Trophoblast cell (in vitro differentiated cells and primary cell): ENCODE data around the gene CRABP2.

Experiments used
- DNase-seq, 2 donors: peaks; one replicate each; pipeline ENCODE4 v3.0.0-alpha.2; 2016
- H2AFZ ChIP-seq: 2 replicates; pipeline ENCODE4 v1.6.1; 2013; ENCODE audit warnings: low read length, moderate library complexity, mild to moderate bottlenecking; ENCODE audit not compliant: insufficient read depth, poor library complexity
- H2AK5ac ChIP-seq: 2 replicates; pipeline ENCODE4 v1.6.1; 2013; ENCODE audit warnings: mild to moderate bottlenecking, low read length
- H2BK120ac ChIP-seq: 2 replicates; pipeline ENCODE4 v1.6.1; 2013; ENCODE audit warnings: low read length, mild to moderate bottlenecking, moderate library complexity; ENCODE audit not compliant: insufficient read depth, poor library complexity
- H2BK12ac ChIP-seq: 2 replicates; pipeline ENCODE4 v1.6.1; 2013; ENCODE audit warnings: mild to moderate bottlenecking, low read length, moderate library complexity
- H2BK5ac ChIP-seq: 2 replicates; pipeline ENCODE4 v1.6.1; 2013; ENCODE audit warnings: low read length, low read depth, moderate library complexity, mild to moderate bottlenecking; ENCODE audit not compliant: poor library complexity
- H3K14ac ChIP-seq: 2 replicates; pipeline ENCODE4 v1.6.1; 2013; ENCODE audit warnings: mild to moderate bottlenecking, low read length
- H3K18ac ChIP-seq: 2 replicates; pipeline ENCODE4 v1.6.1; 2013; ENCODE audit warnings: mild to moderate bottlenecking, low read length
- H3K23ac ChIP-seq: 2 replicates; pipeline ENCODE4 v1.6.1; 2013; ENCODE audit warnings: low read length
- H3K27ac ChIP-seq: 2 replicates; pipeline ENCODE4 v1.5.1; 2013; ENCODE audit warnings: low read depth, mild to moderate bottlenecking, inconsistent platforms, low read length, moderate library complexity
- H3K27me3 ChIP-seq: 2 replicates; pipeline ENCODE4 v1.6.1; 2013; ENCODE audit warnings: inconsistent platforms, mild to moderate bottlenecking, low read length, moderate library complexity; ENCODE audit not compliant: insufficient read depth
- H3K36me3 ChIP-seq, 2 experiments: 1 replicate in 1 of 2; 2 replicates in 1 of 2; pipeline ENCODE4 v1.6.1; 2013; ENCODE audit warnings: low read length in 2 of 2, mild to moderate bottlenecking in 2 of 2, moderate library complexity in 1 of 2; ENCODE audit not compliant: insufficient read depth in 2 of 2, control insufficient read depth in 1 of 2
- H3K4ac ChIP-seq: 2 replicates; pipeline ENCODE4 v1.6.1; 2013; ENCODE audit warnings: low read depth, mild to moderate bottlenecking, low read length, moderate library complexity
- H3K4me1 ChIP-seq, 2 experiments: 1 replicate in 1 of 2; 2 replicates in 1 of 2; pipeline ENCODE4 v1.6.1; 2013; ENCODE audit warnings: low read length in 2 of 2, mild to moderate bottlenecking in 2 of 2, moderate library complexity in 1 of 2; ENCODE audit not compliant: insufficient read depth in 2 of 2, control insufficient read depth in 1 of 2
- H3K4me2 ChIP-seq: 2 replicates; pipeline ENCODE4 v1.6.1; 2013; ENCODE audit warnings: inconsistent platforms, mild to moderate bottlenecking, low read length, moderate library complexity
- H3K4me3 ChIP-seq: 2 replicates; pipeline ENCODE4 v1.5.1; 2013; ENCODE audit warnings: mild to moderate bottlenecking, low read depth, low read length, inconsistent platforms
- H3K79me1 ChIP-seq: one replicate; pipeline ENCODE4 v1.6.1; 2013; ENCODE audit warnings: low read length
- H3K79me2 ChIP-seq: 2 replicates; pipeline ENCODE4 v1.6.1; 2013; ENCODE audit warnings: low read length, mild to moderate bottlenecking; ENCODE audit not compliant: control insufficient read depth, insufficient read depth, poor library complexity
- H3K9ac ChIP-seq: 2 replicates; pipeline ENCODE4 v1.6.1; 2013; ENCODE audit warnings: mild to moderate bottlenecking, low read length
- H3K9me3 ChIP-seq: 2 replicates; pipeline ENCODE4 v1.6.1; 2013; ENCODE audit warnings: low read depth, mild to moderate bottlenecking, control low read depth, inconsistent platforms, low read length; ENCODE audit not compliant: insufficient read depth
- H4K12ac ChIP-seq: 2 replicates; pipeline ENCODE4 v1.6.1; 2013; ENCODE audit warnings: low read depth, mild to moderate bottlenecking, low read length, moderate library complexity
- H4K8ac ChIP-seq: 2 replicates; pipeline ENCODE4 v1.6.1; 2013; ENCODE audit warnings: low read depth, mild to moderate bottlenecking, low read length, moderate library complexity
- H4K91ac ChIP-seq: one replicate; pipeline ENCODE4 v1.6.1; 2013; ENCODE audit warnings: low read depth, mild to moderate bottlenecking, low read length, moderate library complexity
- WGBS: extraction: QIAGEN DNeasy Blood & Tissue Kit; methylation state at CpG from one replicate; pipeline ENCODE4 v1.1.7; 2013; ENCODE audit warnings: missing lambda C conversion rate; ENCODE audit not compliant: insufficient read length, insufficient coverage; ENCODE audit errors: extremely low coverage; 5-methylcytosine and 5-hydroxymethylcytosine counted together

CRABP2 gene

GRCh38 chr1:156751451-156751756 lies 46.0 kb upstream of the CRABP2 start, which contains the start of gene HDGF:
HDGF (minus strand) TSS chr1:156751675; CDS start chr1:156751429, 246 bp downstream.
- peak within 1 kb of the TSS; percentile 98 for H3K18ac ChIP-seq
- DNase-seq, result no peak
- peak within 1 kb of the TSS; percentile 92 for H3K4me3 ChIP-seq
- peak within 1 kb of the TSS; percentile 99 for H4K12ac ChIP-seq
- peaks cover 5 to 11% of the 10 kb centered on the region in 2 experiments for H3K36me3 ChIP-seq
- H2AFZ ChIP-seq, result peak within 1 kb of the TSS; percentile 97
- peak within 1 kb of the TSS; percentile 100 for H4K8ac ChIP-seq
- peaks cover 2% of the 10 kb centered on the region for H3K9me3 ChIP-seq
- H3K4ac ChIP-seq, result peak within 1 kb of the TSS; percentile 99
- H3K9ac ChIP-seq, result peak within 1 kb of the TSS; percentile 99
- H2BK12ac ChIP-seq, result peak within 1 kb of the TSS; percentile 75
- H2AK5ac ChIP-seq, result peak within 1 kb of the TSS; percentile 94
- peak within 1 kb of the TSS; percentile 99 for H3K14ac ChIP-seq
- H3K27ac ChIP-seq, result peak within 1 kb of the TSS; percentile 84
- peak within 1 kb of the TSS; percentile 99 for H4K91ac ChIP-seq
- peak within 1 kb of the TSS; percentile 93 for H3K4me2 ChIP-seq
- peaks cover 45% of the 10 kb centered on the region for H3K79me1 ChIP-seq
- H3K79me2 ChIP-seq, result peaks cover 51% of the 10 kb centered on the region
- peak within 1 kb of the TSS; percentile 99 for H2BK120ac ChIP-seq
- H2BK5ac ChIP-seq, result peak within 1 kb of the TSS; percentile 98
- peaks cover 31 to 36% of the 10 kb centered on the region in 2 experiments for H3K4me1 ChIP-seq
- H3K23ac ChIP-seq, result no peak within 1 kb of the TSS
- H3K27me3 ChIP-seq, result no peaks in the 10 kb centered on the region
- no CpG with 5 or more reads among the region's 48 CpGs for WGBS

GRCh38 chr1:156750711-156751450 lies 45.5 kb upstream of the CRABP2 start:
- peak overlapping the region; percentile 84 for H3K27ac ChIP-seq
- H3K4ac ChIP-seq, result peak overlapping the region; percentile 99
- H2BK120ac ChIP-seq, result peak overlapping the region; percentile 96
- H4K8ac ChIP-seq, result peak overlapping the region; percentile 89
- peaks cover 48% of the 10 kb centered on the region for H3K79me1 ChIP-seq
- peak overlapping the region; percentile 98 for H2BK5ac ChIP-seq
- H2BK12ac ChIP-seq, result peak overlapping the region; percentile 45
- peak overlapping the region; percentile 71 for H2AFZ ChIP-seq
- no CpG with 5 or more reads among the region's 64 CpGs for WGBS
- peaks cover 54% of the 10 kb centered on the region for H3K79me2 ChIP-seq
- peaks cover 36 to 42% of the 10 kb centered on the region in 2 experiments for H3K4me1 ChIP-seq
- peak; percentile 70 to 85 for DNase-seq
- peak overlapping the region; percentile 99 for H4K91ac ChIP-seq
- H3K9ac ChIP-seq, result peak overlapping the region; percentile 94
- peak overlapping the region; percentile 98 for H3K14ac ChIP-seq
- H3K9me3 ChIP-seq, result peaks cover 2% of the 10 kb centered on the region
- H3K36me3 ChIP-seq, result peaks cover 5 to 11% of the 10 kb centered on the region in 2 experiments
- H3K27me3 ChIP-seq, result no peaks in the 10 kb centered on the region
- H2AK5ac ChIP-seq, result peak overlapping the region; percentile 94
- peak overlapping the region; percentile 93 for H3K4me2 ChIP-seq
- H3K18ac ChIP-seq, result peak overlapping the region; percentile 97
- H3K4me3 ChIP-seq, result peak overlapping the region; percentile 92
- no peak overlapping the region for H3K23ac ChIP-seq
- H4K12ac ChIP-seq, result peak overlapping the region; percentile 88

DNA sequence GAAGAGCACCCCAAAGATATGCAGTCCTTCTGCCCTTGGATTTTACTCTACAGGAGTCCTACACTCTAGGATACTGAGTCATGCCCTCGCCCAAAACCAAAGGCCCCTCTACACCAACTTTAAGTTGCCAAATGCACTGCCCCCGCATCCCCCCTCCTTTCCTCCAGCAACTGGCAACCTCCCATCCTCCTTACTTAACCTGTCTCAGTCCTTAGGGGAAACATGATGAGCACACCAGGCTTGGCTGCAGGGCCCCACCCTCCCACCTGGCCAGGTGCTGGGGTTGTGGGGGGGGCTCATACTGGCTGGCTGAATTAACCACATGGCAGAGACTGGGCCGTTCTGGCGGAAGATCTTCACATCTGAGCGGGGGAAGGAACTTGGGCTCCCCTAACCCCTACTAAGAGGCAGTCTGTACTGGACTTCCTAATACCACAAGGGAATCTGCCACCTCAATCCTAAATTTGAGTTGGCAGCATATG lies 44.8 kb upstream of the CRABP2 start:
- peaks cover 37 to 46% of the 10 kb centered on the region in 2 experiments for H3K4me1 ChIP-seq
- H3K4me2 ChIP-seq, result peak overlapping the region; percentile 93
- H3K14ac ChIP-seq, result peak overlapping the region; percentile 98
- H3K27ac ChIP-seq, result peak overlapping the region; percentile 84
- WGBS, result no CpG with 5 or more reads among the region's 5 CpGs
- peaks cover 2% of the 10 kb centered on the region for H3K9me3 ChIP-seq
- peak overlapping the region; percentile 86 for H3K18ac ChIP-seq
- H2BK120ac ChIP-seq, result peak overlapping the region; percentile 96
- DNase-seq, result peak; percentile 10 to 43
- H4K91ac ChIP-seq, result peak overlapping the region; percentile 99
- H3K79me1 ChIP-seq, result peaks cover 48% of the 10 kb centered on the region
- H4K8ac ChIP-seq, result peak overlapping the region; percentile 89
- H3K9ac ChIP-seq, result peak overlapping the region; percentile 94
- H3K4me3 ChIP-seq, result peak overlapping the region; percentile 92
- H4K12ac ChIP-seq, result peak overlapping the region; percentile 85
- H2AK5ac ChIP-seq, result peak overlapping the region; percentile 94
- H3K27me3 ChIP-seq, result no peaks in the 10 kb centered on the region
- no peak overlapping the region for H3K23ac ChIP-seq
- peaks cover 54% of the 10 kb centered on the region for H3K79me2 ChIP-seq
- peak overlapping the region; percentile 98 for H2BK5ac ChIP-seq
- peak overlapping the region; percentile 70 for H2AFZ ChIP-seq
- peaks cover 10 to 12% of the 10 kb centered on the region in 2 experiments for H3K36me3 ChIP-seq
- peak overlapping the region; percentile 45 for H2BK12ac ChIP-seq
- peak overlapping the region; percentile 99 for H3K4ac ChIP-seq

DNA sequence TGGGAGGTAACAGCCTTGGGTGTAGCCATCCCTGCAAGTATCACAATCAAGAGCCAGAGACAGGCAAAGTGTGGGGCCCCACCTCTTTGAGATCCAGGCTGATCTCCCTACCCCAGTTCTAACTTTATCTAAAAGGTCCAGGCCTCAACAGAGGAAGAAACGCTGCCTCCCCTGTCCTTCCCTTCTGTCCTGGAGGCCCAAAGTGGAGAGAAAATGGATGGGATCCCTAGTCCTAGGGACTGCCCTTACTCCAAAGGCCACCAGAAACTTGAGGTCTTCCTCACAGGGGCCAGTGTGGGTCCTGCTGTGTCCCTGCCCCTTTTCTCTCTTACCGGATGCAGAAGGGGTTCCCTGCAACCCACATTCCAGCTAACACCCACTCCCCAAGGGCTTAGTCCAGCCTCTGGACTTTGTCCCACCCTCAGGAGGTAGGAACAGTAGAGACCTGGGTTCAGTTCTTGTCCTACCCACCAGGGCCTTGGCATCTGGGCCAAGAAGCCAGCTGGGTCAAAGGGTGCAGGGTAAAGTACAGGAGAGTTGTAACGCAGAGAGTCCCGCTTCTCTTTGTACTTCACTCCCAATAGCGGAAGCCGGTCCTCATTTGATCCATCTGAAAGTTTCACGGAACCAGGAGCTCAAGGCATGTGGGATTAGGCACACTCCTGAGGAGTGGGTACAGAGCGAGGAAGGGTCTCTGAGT lies 44.2 kb upstream of the CRABP2 start:
- peaks cover 2% of the 10 kb centered on the region for H3K9me3 ChIP-seq
- peak; percentile 9 to 47 for DNase-seq
- H3K14ac ChIP-seq, result peak overlapping the region; percentile 98
- H3K36me3 ChIP-seq, result peaks cover 16 to 18% of the 10 kb centered on the region in 2 experiments
- H2BK120ac ChIP-seq, result peak overlapping the region; percentile 96
- H3K79me2 ChIP-seq, result peaks cover 58% of the 10 kb centered on the region
- H3K18ac ChIP-seq, result peak overlapping the region; percentile 86
- no peaks in the 10 kb centered on the region for H3K27me3 ChIP-seq
- H3K79me1 ChIP-seq, result peaks cover 48% of the 10 kb centered on the region
- H3K4me2 ChIP-seq, result peak overlapping the region; percentile 93
- peak overlapping the region; percentile 99 for H3K4ac ChIP-seq
- H4K8ac ChIP-seq, result peak overlapping the region; percentile 25
- peak overlapping the region; percentile 100 for H3K27ac ChIP-seq
- H3K9ac ChIP-seq, result peak overlapping the region; percentile 24
- peak overlapping the region; percentile 87 for H2BK12ac ChIP-seq
- no CpG with 5 or more reads among the region's 8 CpGs for WGBS
- peak overlapping the region; percentile 98 for H2BK5ac ChIP-seq
- no peak overlapping the region for H3K23ac ChIP-seq
- H3K4me3 ChIP-seq, result no peak overlapping the region
- H2AK5ac ChIP-seq, result peak overlapping the region; percentile 94
- H3K4me1 ChIP-seq, result peaks cover 39 to 46% of the 10 kb centered on the region in 2 experiments
- no peak overlapping the region for H2AFZ ChIP-seq
- H4K91ac ChIP-seq, result peak overlapping the region; percentile 99
- peak overlapping the region; percentile 28 for H4K12ac ChIP-seq
